SW 1271 (cell line): ENCODE data around the gene SEC14L2.

Experiments
- DNase-seq, 2 experiments: peaks; one replicate each; lab custom pipeline; 2025; lab: John Stamatoyannopoulos, UW

SEC14L2 gene

GRCh38 chr22:30396871-30397655, at the start of gene SEC14L2:
Gene SEC14L2, plus strand, starts transcription at chr22:30397018. Its CDS starts 99 bp downstream, at chr22:30397117.
- DNase-seq = peak in 1 of 2 experiments; percentile 53

GRCh38 chr22:30347255-30347892, 49.4 kb upstream of the SEC14L2 start:
- no peak for DNase-seq

- no peak for DNase-seq
These were observed 48.4 kb upstream of the SEC14L2 start for GRCh38 chr22:30348404-30348803.

GRCh38 chr22:30348809-30349208, 48.0 kb upstream of the SEC14L2 start:
- no peak for DNase-seq

- DNase-seq = no peak
These were observed 45.6 kb upstream of the SEC14L2 start for GRCh38 chr22:30351226-30351625.

- no peak for DNase-seq
These were observed 42.2 kb upstream of the SEC14L2 start for GRCh38 chr22:30354644-30355043.

- peak; percentile 55 to 75 for DNase-seq
These were observed 40.2 kb upstream of the SEC14L2 start, which contains the start of the genes CCDC157 and SF3A1 for GRCh38 chr22:30356449-30357235. Gene CCDC157, plus strand, starts transcription at chr22:30357007. Its CDS starts 8,994 bp downstream, at chr22:30366001. Gene SF3A1, minus strand, starts transcription at chr22:30356894. Its CDS starts 102 bp downstream, at chr22:30356792.

- no peak for DNase-seq
These were observed 39.6 kb upstream of the SEC14L2 start for GRCh38 chr22:30357236-30357570.

- DNase-seq = no peak
These were observed 39.1 kb upstream of the SEC14L2 start for GRCh38 chr22:30357650-30358215.

GRCh38 chr22:30358541-30358940, 38.3 kb upstream of the SEC14L2 start:
- DNase-seq = no peak

- DNase-seq = no peak
These were observed 34.7 kb upstream of the SEC14L2 start for GRCh38 chr22:30361916-30362650.

GRCh38 chr22:30362651-30363281, 34.1 kb upstream of the SEC14L2 start:
- no peak for DNase-seq

- DNase-seq = no peak
These were observed 30.9 kb upstream of the SEC14L2 start for GRCh38 chr22:30365891-30366290.

GRCh38 chr22:30368420-30368819, 28.4 kb upstream of the SEC14L2 start:
- no peak for DNase-seq

GRCh38 chr22:30370641-30371230, 26.1 kb upstream of the SEC14L2 start:
- no peak for DNase-seq

GRCh38 chr22:30371321-30371720, 25.5 kb upstream of the SEC14L2 start:
- no peak for DNase-seq

GRCh38 chr22:30371981-30372380, 24.8 kb upstream of the SEC14L2 start:
- no peak for DNase-seq

GRCh38 chr22:30372915-30373314, 23.9 kb upstream of the SEC14L2 start:
- no peak for DNase-seq

- no peak for DNase-seq
These were observed 23.2 kb upstream of the SEC14L2 start for GRCh38 chr22:30373331-30374325.
